ENCODE data around the gene ZNF444.
"Not testable (repeated sequence)": the region's sequence is repeated elsewhere in the genome, so short reads cannot be mapped to it uniquely, and the experiment has no call there.

ZNF444 gene

GRCh38 chr19:56191115-56191514 is 50.0 kb downstream of the ZNF444 start:
- no peak for DNase-seq

GRCh38 chr19:56191711-56192110 is 50.6 kb downstream of the ZNF444 start:
- DNase-seq = no peak

- no peak for DNase-seq
These were observed 53.0 kb downstream of the ZNF444 start for GRCh38 chr19:56193981-56194640.

- DNase-seq = not testable (repeated sequence)
These were observed 56.6 kb downstream of the ZNF444 start, which contains the start of gene ZSCAN5B for GRCh38 chr19:56197646-56198045. ZSCAN5B (minus strand) TSS chr19:56197783; CDS start chr19:56193052, 4,731 bp downstream.

- DNase-seq = no peak
These were observed 58.6 kb downstream of the ZNF444 start for GRCh38 chr19:56199687-56200086.

GRCh38 chr19:56201973-56202372 is 60.9 kb downstream of the ZNF444 start, which contains the start of gene ZSCAN5C:
ZSCAN5C (plus strand) TSS chr19:56202273; CDS start chr19:56205914, 3,641 bp downstream.
- no peak for DNase-seq

GRCh38 chr19:56207581-56207980 is 66.5 kb downstream of the ZNF444 start:
- DNase-seq = not testable (repeated sequence)

- DNase-seq = no peak
These were observed 68.0 kb downstream of the ZNF444 start for GRCh38 chr19:56209091-56209490.

GRCh38 chr19:56210036-56210435 is 68.9 kb downstream of the ZNF444 start:
- DNase-seq = not testable (repeated sequence)
